Pulmonary artery endothelial cell (primary cell): ENCODE data around the gene ESYT1. TPM values are rescaled to one million over a fixed set of nuclear protein-coding genes. Genes with fewer than 3 reads are reported as not detected.
"Not testable (repeated sequence)": the region's sequence is repeated elsewhere in the genome, so short reads cannot be mapped to it uniquely, and the experiment has no call there.

Experiments used
- DNase-seq: peaks from one replicate; pipeline ENCODE4 v3.0.0-alpha.2; 2011; ENCODE audit warnings: low read depth, low spot score
- total RNA-seq: library from RNA; depleted of rRNA; stranded (reverse); fragments of >200 nt; gene quantifications from 2 replicates; pipeline ENCODE4 v1.2.3, GENCODE V29; 2014

Gene ESYT1
- total RNA-seq, 1 donor from 2014 or later: 313 TPM

DNA sequence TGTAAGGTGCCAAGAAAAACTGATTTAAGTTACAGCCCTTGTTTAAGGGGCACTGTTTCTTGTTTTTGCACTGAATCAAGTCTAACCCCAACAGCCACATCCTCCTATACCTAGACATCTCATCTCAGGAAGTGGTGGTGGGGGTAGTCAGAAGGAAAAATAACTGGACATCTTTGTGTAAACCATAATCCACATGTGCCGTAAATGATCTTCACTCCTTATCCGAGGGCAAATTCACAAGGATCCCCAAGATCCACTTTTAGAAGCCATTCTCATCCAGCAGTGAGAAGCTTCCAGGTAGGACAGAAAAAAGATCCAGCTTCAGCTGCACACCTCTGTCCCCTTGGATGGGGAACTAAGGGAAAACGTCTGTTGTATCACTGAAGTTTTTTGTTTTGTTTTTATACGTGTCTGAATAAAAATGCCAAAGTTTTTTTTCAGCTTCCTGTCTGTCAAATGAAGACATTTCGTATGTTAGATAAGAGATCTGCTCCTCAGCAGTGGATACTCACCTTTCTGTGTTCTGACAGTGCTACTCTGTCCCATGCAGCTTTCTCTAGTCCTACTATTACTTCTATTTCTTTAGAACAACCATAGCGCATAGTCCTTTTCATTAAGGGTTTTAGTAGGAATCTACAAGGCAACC lies 24.9 kb upstream of the ESYT1 start:
- DNase-seq: no peak

DNA sequence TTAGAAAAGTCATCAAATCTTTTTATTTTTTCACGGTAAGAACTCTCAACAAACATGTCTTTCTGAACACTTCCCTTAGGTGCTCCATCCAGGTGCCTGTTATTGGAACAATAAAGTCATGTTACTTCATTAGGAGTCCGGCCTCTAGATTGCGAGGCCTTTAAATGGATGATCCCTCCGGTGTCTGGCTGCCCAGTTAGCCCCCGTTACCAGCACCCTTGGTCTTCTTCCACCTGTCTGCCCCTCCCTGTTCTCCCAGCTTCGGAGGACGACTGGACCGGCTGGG lies 24.3 kb upstream of the ESYT1 start:
- DNase-seq: no peak

DNA sequence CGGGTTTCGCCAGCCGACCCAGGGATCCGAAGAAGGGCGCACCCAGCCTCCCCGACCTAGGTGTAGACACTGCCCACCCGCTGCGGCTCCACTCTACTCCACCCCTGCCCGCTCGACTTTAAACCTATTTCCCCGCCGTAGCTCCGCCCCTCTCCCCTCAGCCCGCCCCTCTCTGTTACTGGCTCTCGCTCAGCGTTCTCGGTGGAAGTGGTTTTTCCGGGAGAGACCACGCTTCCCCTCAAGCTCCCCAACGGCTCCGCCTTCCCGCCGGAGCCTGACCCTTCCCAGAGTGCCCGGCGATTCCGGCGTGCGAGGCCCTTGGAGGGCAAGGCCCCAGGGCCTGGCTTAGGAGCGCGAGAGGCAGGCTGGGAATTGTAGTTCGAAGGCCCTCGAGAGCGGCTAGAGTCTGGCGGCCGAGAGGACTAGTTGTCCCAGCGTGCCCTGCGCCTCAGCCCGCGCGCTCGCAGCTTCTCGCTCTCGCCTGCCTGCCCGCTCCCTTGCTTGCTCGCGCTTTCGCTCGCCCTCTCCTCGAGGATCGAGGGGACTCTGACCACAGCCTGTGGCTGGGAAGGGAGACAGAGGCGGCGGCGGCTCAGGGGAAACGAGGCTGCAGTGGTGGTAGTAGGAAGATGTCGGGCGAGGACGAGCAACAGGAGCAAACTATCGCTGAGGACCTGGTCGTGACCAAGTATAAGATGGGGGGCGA lies 23.8 kb upstream of the ESYT1 start, which contains the start of gene PA2G4:
Gene PA2G4, plus strand, starts transcription at position 451 of the 706 bp plus-strand sequence. Its CDS starts 179 bp downstream, at position 630.
- DNase-seq: peak; percentile 96

DNA sequence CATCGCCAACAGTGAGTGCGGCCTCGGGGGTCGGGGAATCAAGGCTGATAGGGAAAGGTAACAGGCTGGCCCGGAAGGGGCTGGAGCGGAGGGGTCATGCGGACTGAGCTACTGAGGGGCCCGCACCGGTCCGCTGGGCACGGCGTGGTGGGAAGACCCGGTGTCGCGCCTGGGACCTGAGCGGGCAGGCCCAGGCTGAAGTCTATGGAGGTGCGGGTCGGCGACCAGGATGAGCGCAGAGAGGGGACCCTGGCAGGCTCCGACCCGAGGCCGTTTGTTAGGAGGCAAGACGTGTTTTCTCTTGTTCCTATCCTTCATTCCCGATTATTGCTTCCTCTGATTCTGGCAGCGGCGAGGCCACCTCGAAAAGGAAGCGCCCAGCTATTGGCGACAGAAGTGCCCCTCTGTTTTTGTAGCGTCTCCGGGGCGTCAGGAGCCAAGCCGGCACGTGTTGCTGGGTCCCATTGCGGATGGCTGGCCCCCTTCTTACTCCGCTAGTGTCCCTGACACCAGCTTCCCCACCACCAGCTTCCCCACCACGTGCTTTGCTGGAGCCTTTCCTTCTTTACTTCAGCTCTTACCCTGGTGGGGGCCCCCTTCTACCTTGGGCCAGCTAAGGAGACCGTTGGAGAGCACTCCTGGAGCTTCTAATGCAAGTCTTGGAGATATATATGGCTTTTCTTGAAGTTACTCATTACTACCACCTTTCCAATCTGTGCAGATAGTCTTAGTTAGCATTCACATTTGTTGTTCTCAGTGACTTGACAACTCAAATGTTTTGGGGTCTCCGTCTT lies 23.1 kb upstream of the ESYT1 start:
- no peak for DNase-seq

DNA sequence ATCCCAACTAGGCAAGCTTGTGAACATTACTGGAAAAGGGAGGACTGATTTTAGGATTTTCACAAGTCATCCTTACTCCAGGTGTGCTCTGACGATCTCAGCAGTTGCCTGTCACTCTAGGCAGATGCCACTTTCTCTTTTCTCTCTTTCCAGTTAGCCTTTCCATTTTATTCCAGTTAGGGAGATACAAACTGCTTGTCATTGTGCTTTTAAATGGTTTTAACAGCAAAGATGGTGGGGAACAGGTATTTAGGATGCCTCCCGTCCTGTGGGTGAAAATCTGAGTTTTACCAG lies 22.5 kb upstream of the ESYT1 start:
- no peak for DNase-seq

DNA sequence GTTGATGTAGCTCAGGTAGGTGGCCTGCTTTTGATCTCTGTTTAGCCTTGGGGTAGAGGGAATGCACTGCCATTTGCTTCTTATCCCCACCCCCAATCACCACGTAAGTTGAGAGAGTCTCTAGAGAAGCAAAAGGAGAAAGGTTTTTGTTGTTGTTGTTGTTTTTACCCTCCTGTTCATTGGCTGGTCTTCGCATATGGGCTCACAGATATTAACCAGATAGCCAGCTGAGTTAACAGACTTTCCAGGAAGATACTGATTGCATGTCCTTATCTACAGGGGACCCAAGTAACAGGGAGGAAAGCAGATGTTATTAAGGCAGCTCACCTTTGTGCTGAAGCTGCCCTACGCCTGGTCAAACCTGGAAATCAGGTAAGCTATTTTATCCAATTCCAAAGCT lies 20.8 kb upstream of the ESYT1 start:
- DNase-seq: no peak

DNA sequence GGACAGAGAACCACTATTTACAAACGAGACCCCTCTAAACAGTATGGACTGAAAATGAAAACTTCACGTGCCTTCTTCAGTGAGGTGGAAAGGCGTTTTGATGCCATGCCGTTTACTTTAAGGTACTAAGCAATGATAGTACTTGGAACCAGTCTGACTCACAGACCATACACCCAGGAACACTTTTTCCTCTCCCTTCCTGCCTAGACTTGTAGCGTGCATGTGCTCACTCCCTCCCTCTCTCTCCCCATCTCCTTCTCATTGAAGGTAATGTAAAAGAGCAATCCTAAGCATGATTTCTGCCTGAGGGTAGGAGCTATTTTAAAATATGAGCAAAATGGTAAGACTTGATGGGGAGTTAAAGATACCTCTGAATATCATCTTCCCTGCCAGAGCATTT lies 17.5 kb upstream of the ESYT1 start:
- DNase-seq: no peak

DNA sequence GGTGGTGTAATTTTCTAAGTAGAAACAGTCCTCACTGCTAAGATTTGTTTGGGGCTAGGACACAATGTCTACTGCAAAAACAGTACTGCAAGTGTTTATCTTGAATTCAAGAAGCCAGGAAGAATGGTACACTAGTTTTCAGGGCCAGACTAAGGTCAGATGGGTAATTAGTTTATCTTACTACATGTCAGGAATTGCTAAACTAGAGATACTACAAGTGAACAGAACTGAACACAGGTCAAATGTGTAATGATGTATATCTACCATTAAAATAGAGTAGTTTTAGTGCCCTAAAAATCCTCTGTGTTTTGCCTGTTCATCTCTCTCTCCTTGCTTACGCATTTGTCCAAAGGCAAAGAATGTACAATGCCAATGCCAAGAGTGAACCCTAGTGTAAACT lies 14.0 kb upstream of the ESYT1 start:
- DNase-seq: no peak

DNA sequence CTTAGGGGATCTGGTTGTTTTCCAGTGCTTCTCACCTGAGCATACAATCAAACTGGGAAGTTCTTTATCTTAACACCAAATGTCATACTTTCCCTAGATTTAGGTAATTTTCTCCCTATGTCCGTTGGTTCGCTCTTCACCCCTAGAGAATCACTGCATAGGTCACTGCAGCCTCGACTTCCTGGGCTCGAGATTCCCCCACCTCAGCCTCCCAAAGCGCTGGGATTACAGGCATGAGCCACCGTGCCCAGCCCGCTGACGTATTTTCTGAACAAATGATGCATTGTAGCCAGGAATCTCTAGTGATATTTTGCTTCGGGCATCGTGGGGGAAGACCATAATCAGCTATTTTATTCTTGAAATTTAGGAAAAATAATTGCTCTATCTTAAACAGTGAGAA lies 12.7 kb upstream of the ESYT1 start:
- no peak for DNase-seq

DNA sequence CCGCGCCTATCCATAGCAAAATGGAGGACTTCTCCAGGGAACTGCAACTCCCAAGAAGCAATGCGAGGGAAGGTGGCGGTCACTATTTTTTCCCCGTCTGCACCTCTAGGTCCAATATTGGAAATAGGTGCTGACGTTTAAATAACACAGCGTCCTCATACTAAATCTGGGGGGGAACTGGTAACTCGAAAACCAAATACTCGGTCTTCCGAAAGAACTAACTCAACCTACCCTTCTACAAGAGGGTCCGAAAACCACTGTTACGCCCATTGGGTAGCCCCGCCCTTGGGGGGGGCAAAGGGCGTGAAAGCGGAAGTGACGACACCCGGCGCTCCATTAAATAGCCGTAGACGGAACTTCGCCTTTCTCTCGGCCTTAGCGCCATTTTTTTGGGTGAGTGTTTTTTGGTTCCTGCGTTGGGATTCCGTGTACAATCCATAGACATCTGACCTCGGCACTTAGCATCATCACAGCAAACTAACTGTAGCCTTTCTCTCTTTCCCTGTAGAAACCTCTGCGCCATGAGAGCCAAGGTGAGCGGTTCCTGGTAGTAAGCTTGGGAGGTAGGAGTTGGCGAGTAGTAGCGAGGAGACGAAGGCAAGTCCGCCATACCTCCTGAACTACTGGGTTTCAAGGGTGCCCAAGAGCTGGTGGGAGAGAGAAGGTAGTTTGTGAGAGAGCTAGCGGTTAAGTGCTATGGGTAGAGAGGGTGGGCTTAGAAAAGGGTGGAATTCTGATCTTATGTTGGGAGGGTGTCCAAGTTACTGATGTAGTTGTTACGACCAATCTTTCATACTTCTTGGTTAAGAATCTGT lies 11.6 kb upstream of the ESYT1 start, which contains the start of gene RPL41:
Gene RPL41, plus strand, starts transcription at position 367 of the 815 bp plus-strand sequence.
- DNase-seq: peak; percentile 79

DNA sequence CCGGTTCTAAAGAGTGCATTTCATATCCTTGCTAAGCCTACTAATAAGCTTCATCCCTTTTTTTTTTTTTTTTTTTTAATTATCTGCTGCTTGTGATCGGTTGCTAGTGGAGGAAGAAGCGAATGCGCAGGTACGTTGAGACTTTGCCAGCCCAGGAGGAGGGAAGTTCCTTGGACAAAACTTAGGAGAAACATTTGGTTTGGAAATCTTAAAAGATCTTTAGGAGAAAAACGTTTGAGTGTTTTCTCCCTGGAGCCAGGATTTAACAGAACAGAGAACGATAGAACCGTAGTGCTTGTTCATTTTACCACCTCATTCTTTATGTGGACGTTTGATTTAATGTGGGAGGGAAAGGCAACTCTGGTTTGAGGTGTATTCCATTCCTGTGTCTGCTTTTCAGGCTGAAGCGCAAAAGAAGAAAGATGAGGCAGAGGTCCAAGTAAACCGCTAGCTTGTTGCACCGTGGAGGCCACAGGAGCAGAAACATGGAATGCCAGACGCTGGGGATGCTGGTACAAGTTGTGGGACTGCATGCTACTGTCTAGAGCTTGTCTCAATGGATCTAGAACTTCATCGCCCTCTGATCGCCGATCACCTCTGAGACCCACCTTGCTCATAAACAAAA lies 10.9 kb upstream of the ESYT1 start:
- DNase-seq: not testable (repeated sequence)

DNA sequence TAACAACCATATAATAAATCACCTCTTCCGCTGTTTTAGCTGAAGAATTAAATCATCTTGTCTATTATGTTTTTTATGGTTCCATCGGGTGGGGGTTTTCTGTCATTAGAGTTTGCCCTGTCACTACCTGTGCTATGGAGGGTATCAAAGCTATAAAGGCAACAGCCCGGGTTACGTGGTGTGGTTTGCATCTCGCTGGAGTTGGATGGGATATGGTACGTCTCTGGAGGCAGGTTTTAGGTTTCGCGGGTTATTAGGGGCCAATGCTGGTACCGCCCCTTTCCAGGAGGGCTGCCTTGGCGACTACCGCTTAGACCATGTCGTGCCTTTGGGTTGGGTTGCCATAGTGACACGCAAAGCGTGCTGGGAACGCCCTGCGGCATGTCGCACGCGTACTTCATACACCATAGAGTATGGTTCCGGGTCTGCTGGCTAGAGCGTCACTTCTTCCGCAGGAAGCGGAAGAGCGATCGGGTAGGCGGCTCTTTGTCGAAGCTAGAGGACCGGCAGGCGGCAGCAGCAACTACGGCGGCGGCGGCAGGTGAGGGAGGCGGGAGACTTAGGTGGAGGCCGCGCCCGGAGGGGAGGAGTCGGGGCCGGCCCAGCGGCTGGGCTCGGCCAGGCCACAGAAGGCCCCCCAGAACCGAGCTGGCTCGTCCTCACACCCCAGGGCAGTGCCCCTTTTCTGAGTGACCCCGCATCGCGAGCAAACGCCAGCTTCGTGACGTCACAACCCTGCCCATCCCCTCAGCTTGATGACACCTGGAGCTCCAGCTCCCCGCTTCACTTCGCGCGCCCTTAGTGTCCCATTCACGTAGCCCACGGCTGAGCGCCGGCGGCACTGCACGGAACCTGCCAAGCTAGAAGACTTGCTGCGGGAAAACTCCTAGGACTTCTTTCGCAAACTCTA lies 10.0 kb upstream of the ESYT1 start, which contains the start of gene ZC3H10:
Gene ZC3H10, plus strand, starts transcription at position 489 of the 910 bp plus-strand sequence. CDS start 2,297 bp downstream, outside the sequence.
- peak; percentile 95 for DNase-seq

DNA sequence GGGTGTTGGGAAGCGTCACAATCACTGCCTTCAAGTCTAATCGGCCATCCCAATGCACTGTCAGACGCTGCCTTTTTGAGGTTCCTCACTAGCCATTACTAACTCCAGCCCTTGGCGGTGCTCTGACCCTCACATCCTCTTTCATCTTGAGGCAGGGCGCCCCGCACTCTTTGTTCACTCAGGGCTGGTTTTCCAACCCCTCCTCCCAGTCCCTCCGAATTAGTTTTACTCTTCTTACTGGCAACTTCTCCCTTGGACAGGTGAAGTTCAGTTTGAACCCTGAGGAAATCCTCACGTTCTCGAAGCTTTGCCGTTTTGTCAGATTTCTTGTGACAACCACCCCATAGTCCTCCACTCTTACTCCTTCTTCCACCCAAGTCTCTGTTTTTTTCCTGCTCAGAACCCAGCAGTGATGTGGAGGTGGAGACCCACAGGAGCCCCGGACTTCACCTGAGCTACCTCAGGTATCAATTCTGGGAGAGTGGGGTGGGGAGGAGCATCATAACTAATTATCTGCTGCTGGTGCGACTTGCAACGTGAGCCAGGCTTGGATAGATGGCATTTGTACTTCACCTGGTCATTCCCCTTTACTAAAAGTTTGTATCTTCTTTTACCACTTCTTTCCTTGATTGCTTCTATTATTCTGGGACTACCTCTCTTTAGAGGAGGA lies 9.2 kb upstream of the ESYT1 start:
- DNase-seq: no peak

DNA sequence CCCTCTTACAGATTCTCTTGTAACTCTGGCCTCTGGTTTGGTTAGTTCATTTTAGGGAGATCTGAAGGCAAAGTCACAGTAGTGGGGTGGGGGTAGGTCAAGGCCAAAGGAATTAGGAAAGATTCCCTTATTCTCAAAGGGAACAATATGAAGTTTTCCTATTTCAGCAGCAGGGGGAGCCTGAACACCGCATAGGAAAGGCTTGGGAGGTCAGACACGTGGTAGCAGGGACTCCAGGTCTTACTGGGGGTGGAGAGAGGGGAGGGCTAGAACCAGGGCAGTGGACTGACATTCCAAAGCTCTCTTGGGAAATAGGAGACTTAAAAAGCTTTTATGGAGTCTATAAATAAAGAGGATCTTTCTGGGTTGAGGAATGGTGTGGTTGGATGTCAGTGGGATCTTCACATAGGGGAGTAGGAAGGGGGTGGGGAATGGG lies 8.7 kb upstream of the ESYT1 start:
- peak; percentile 84 for DNase-seq

DNA sequence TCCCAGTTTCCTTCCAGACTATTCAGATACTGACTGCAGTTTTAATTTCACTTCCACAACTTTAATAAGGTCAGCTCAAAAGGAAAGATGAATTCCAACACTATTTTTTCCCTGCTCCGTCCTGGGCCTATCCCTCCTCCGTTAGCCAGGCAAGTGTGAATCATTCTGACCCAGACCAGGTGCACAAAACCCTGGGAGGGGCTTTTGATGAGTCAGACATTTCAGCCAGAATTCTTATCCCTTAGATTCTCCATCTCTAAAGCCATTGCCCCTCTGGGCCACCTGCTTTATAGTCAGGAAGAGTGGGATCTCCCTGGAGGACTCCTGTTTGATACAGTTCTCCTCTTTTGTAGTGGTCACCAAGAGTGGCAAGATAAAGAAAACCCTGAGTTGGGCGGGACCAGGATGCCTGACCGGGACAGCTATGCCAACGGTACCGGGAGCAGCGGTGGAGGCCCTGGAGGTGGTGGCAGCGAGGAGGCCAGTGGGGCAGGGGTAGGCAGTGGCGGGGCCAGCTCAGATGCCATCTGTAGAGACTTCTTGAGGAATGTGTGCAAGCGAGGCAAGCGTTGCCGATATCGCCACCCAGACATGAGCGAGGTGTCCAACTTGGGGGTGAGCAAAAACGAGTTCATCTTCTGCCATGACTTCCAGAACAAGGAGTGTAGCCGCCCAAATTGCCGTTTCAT lies 7.8 kb upstream of the ESYT1 start:
- DNase-seq: no peak

DNA sequence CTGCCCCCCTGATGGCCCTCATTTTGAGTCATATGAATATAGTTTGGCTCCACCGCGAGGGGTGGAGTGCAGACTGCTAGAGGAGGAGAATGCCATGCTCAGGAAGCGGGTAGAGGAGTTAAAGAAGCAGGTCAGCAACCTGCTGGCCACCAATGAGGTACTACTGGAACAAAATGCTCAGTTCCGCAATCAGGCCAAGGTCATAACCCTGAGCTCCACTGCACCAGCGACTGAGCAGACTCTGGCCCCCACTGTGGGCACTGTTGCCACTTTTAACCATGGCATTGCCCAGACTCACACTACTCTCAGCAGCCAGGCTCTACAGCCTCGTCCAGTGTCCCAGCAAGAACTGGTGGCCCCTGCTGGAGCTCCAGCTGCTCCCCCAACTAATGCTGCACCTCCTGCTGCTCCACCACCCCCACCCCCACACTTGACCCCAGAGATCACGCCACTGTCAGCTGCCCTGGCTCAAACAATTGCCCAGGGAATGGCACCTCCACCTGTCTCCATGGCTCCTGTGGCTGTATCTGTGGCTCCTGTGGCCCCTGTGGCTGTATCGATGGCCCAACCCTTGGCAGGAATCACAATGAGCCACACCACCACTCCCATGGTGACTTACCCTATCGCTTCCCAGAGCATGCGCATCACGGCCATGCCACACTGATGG lies 6.7 kb upstream of the ESYT1 start:
- no peak for DNase-seq

DNA sequence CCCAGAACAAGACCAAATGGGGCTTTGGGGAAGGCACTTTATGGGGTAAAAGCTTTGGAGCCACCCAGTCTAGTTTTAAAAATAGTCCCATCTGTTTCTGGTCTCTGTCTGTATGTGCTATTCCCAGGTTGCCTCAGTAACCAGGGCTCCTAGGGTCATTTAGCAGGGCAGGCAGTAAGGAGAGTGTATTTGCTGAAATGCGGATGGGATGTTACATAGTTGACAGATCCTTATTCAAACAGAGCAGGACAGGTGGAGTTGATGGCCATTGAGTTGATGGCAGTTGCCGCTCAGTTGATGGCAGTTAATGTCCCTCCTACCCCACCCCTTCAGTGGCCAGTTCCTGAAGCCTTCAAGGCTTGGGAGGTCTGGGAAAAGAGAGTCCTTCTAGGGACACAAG lies 5.4 kb upstream of the ESYT1 start:
- no peak for DNase-seq

DNA sequence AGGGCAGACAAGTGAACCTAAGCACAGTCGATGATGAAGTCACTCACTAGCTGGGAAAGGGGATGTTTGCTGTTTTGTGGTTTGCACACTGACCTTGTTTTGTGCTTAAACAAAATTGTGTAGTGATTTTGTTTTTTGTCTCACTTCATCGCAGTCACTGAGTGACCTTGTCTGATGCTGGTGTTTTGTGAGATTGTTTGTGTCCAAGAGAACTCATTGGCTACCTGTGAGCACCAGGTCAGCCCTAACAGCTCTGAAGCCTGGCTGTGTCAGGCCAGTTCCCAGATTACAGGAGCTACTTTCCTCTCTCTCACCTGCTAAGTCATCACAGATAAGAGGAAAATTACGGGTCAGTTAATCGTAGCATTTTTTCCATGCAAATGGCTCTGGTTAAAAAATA lies 3.9 kb upstream of the ESYT1 start:
- no peak for DNase-seq
